DMS53 (cell line): ENCODE measurements around the gene TYRO3.

ENCODE experiments used
- DNase-seq: peaks from one replicate; lab custom pipeline; 2025; lab: John Stamatoyannopoulos, UW

The TYRO3 gene

GRCh38 chr15:41605566-41605965 is 46.6 kb downstream of the TYRO3 start:
- DNase-seq: no peak

GRCh38 chr15:41606997-41607396 is 48.0 kb downstream of the TYRO3 start:
- peak; percentile 12 for DNase-seq

GRCh38 chr15:41609123-41609522 is 50.1 kb downstream of the TYRO3 start:
- DNase-seq: no peak

DNA sequence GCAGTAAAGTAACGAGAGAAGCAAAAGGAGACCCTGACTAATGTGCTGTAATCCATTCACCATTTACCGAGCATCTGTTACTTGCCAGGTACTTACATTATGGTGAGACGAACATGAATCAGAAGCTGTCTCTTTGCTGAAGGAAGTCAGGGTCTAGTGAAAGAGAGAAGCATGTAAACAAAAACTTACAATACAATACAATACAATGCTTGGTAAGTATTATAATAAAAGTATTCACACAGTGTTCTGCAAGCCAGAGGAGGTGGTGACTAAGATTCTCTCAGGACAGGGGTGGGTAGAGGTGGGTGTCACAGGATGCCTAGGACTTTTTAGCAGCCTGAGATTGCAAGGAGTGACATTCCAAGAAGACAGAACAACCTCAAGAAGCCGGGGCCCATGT is 51.0 kb downstream of the TYRO3 start:
- no peak for DNase-seq

DNA sequence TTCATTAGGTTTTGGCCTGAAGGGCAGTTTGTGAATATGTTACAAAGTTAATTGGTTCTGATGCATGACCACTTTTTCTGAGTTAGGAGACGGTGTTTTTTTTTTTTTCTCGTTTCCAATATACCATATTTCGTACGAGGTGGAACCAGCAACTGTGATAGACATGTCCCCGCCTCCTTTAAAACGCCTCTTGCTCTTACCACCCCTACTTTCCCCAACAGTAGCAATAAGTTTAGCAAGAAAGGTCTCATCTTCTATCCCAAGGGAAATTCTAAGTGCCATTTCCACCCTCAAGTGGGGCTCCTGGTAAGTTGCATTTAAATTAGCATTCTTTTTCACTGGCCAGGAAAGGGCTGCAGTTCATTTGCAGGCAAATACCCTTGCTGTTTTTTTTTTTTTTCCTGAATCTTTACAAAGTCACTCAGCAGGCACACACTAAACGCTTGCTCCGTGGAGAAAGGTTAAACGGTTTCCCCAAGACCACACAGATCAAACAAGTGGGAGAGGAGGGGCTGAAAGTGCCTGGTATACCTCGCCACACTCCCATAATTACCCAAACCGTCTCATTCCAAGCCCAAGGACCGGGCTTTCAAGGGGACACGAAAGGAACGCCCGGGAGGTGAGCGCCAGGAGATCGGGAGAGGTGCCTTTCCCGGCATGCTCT is 61.7 kb downstream of the TYRO3 start:
- peak; percentile 63 for DNase-seq

- DNase-seq: peak; percentile 95
Observed at GRCh38 chr15:41621200-41622193, 62.5 kb downstream of the TYRO3 start.

- DNase-seq: no peak
Observed at GRCh38 chr15:41622901-41623300, 63.9 kb downstream of the TYRO3 start.

- no peak for DNase-seq
Observed at GRCh38 chr15:41627203-41627602, 68.2 kb downstream of the TYRO3 start.

- DNase-seq: no peak
Observed at GRCh38 chr15:41629463-41629862, 70.5 kb downstream of the TYRO3 start.

GRCh38 chr15:41629883-41630282 is 70.9 kb downstream of the TYRO3 start:
- no peak for DNase-seq

- DNase-seq: no peak
Observed at GRCh38 chr15:41630616-41631217, 71.7 kb downstream of the TYRO3 start.

DNA sequence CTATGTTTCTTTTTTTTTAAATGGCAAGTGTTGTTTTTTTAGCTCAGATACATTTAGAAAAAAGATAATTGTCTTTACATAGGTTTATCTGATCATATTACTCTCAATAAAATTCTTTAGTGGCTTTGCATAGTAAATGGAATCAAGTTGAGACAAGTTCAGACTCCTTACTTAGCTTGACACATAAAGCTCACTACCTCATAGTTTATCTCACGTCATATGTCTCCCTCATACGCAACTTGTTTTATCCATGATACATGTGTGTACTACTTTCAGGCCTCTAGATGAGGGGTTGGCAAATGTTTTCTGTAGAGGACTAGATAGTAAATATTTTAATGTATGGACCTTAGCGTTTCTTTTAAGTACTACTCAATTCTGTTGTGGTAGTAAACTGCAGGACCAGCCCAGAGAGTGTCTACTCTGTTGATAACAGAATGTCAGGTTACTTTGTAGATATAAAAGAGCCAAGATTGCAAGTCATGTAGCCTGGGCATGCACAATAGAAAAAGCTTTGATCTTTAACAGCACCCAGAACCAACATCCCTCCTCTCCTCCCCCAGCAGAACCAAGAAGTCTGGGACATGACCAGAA is 73.0 kb downstream of the TYRO3 start:
- no peak for DNase-seq
